GM23338 (cell line): ENCODE measurements around the gene ZBTB20. TPM values are rescaled to one million over a fixed set of nuclear protein-coding genes. Genes with fewer than 3 reads are reported as not detected.

Experiments
- ATAC-seq: fragments of 200-7000 bp; cut with Tn5 transposase; 3 replicates; pipeline ENCODE4 v1.9.1; 2020
- DNase-seq: peaks from one replicate; pipeline ENCODE4 v3.0.0-alpha.2; 2015; ENCODE audit warnings: low spot score
- H2AFZ ChIP-seq: fragments of 200-600 bp; sonication (generic); 2 replicates; pipeline ENCODE4 v1.8.0; 2016; ENCODE audit warnings: antibody characterized with exemption, mild to moderate bottlenecking, moderate library complexity
- H3F3A ChIP-seq: fragments of 200-600 bp; sonication (generic); replicated peaks from 2 replicates; pipeline ENCODE4 v1.8.0; 2017; ENCODE audit warnings: antibody characterized with exemption, mixed run types, low read depth
- H3K27ac ChIP-seq: fragments of 200-600 bp; sonication (generic); 2 replicates; pipeline ENCODE4 v1.6.1; 2016; ENCODE audit warnings: low read depth
- H3K27me3 ChIP-seq: fragments of 200-600 bp; sonication (generic); 2 replicates; pipeline ENCODE4 v1.8.0; 2016; ENCODE audit warnings: mild to moderate bottlenecking, mixed run types, moderate library complexity; ENCODE audit not compliant: insufficient read depth
- H3K36me3 ChIP-seq: fragments of 200-600 bp; sonication (generic); 2 replicates; pipeline ENCODE4 v1.8.0; 2016; ENCODE audit warnings: mild to moderate bottlenecking; ENCODE audit not compliant: insufficient read depth
- H3K4me1 ChIP-seq: fragments of 200-600 bp; sonication (generic); 2 replicates; pipeline ENCODE4 v1.8.0; 2016; ENCODE audit warnings: mild to moderate bottlenecking, moderate library complexity; ENCODE audit not compliant: insufficient read depth
- H3K4me2 ChIP-seq: fragments of 200-600 bp; sonication (generic); 2 replicates; pipeline ENCODE4 v1.7.1; 2017; ENCODE audit warnings: mixed run types
- H3K4me3 ChIP-seq: fragments of 200-600 bp; sonication (generic); 2 replicates; pipeline ENCODE4 v1.6.1; 2016; ENCODE audit warnings: mixed run types
- H3K79me2 ChIP-seq: fragments of 200-600 bp; sonication (generic); replicated peaks from 2 replicates; pipeline ENCODE4 v1.8.0; 2017; ENCODE audit warnings: mild to moderate bottlenecking; ENCODE audit not compliant: insufficient read depth
- H3K9me2 ChIP-seq: fragments of 200-600 bp; sonication (generic); 2 replicates; pipeline ENCODE4 v1.8.0; 2017; ENCODE audit not compliant: insufficient read depth
- H4K20me1 ChIP-seq: fragments of 200-600 bp; sonication (generic); replicated peaks from 2 replicates; pipeline ENCODE4 v1.8.0; 2017; ENCODE audit warnings: mild to moderate bottlenecking; ENCODE audit not compliant: insufficient read depth
- H3K27ac Mint-ChIP-seq: 2 replicates; pipeline ENCODE4 v1.8.0; 2020; ENCODE audit warnings: inconsistent platforms, mild to moderate bottlenecking, moderate library complexity, mixed read lengths
- H3K27me3 Mint-ChIP-seq: 3 replicates; pipeline ENCODE4 v1.8.0; 2022; ENCODE audit warnings: low read depth, mild to moderate bottlenecking, moderate library complexity, mixed read lengths, inconsistent platforms; ENCODE audit not compliant: insufficient read depth, poor library complexity
- H3K36me3 Mint-ChIP-seq: 3 replicates; pipeline ENCODE4 v1.8.0; 2021; ENCODE audit warnings: low read depth, mild to moderate bottlenecking, inconsistent platforms, moderate library complexity, mixed read lengths
- H3K4me1 Mint-ChIP-seq: 3 replicates; pipeline ENCODE4 v1.8.0; 2020; ENCODE audit warnings: mild to moderate bottlenecking, inconsistent platforms, mixed read lengths
- H3K4me3 Mint-ChIP-seq: 3 replicates; pipeline ENCODE4 v1.8.0; 2021; ENCODE audit warnings: moderate library complexity, mild to moderate bottlenecking, inconsistent platforms, mixed read lengths
- H3K9me3 Mint-ChIP-seq: 3 replicates; pipeline ENCODE4 v1.8.0; 2020; ENCODE audit warnings: moderate library complexity, mild to moderate bottlenecking, inconsistent platforms, mixed read lengths
- CREB1 ChIP-seq: fragments of 250-450 bp; sonication (Bioruptor Pico); IDR thresholded peaks from 2 replicates; pipeline ENCODE4 v1.5.0; 2020; ENCODE audit warnings: low read depth, mild to moderate bottlenecking, moderate library complexity
- CTCF ChIP-seq, 2 experiments: fragments of 200-600 bp in 1 of 2; sonication (generic) in 1 of 2; conservative IDR thresholded peaks; 2 replicates each; pipeline versions ENCODE4 v1.5.1 to v1.6.1; 2016 to 2017; ENCODE audit warnings: antibody characterized with exemption in 2 of 2, low read depth in 2 of 2, mild to moderate bottlenecking in 2 of 2, moderate library complexity in 1 of 2
- JUNB ChIP-seq: IDR thresholded peaks from one replicate; pipeline ENCODE4 v1.6.1; 2016; ENCODE audit warnings: antibody characterized with exemption; ENCODE audit not compliant: unreplicated experiment
- REST ChIP-seq: IDR thresholded peaks from one replicate; pipeline ENCODE4 v1.6.1; 2018; ENCODE audit warnings: antibody characterized with exemption; ENCODE audit not compliant: unreplicated experiment
- STAT1 ChIP-seq: IDR thresholded peaks from one replicate; pipeline ENCODE4 v1.6.1; 2016; ENCODE audit warnings: antibody characterized with exemption; ENCODE audit not compliant: unreplicated experiment
- ZNF462 ChIP-seq: fragments of 250-450 bp; sonication (Bioruptor Pico); IDR thresholded peaks from 2 replicates; pipeline ENCODE4 v1.5.0; 2020; ENCODE audit warnings: mild to moderate bottlenecking, moderate library complexity
- polyA plus RNA-seq: library from polyadenylated mRNA; unstranded; fragments of >200 nt; fragmentation: Nextera tagmentation; extraction: Ambion mirVana; gene quantifications from 2 replicates; pipeline ENCODE4 v1.2.1, GENCODE V29; 2016
- total RNA-seq: library from RNA; depleted of rRNA; stranded (reverse); fragments of >200 nt; shearing (Covaris generic); gene quantifications from 2 replicates; pipeline ENCODE4 v1.2.3, GENCODE V29; 2014

The ZBTB20 gene
- total and polyA plus RNA-seq, 2 experiments from 2014 or later: 2.0 to 3.3 TPM

DNA sequence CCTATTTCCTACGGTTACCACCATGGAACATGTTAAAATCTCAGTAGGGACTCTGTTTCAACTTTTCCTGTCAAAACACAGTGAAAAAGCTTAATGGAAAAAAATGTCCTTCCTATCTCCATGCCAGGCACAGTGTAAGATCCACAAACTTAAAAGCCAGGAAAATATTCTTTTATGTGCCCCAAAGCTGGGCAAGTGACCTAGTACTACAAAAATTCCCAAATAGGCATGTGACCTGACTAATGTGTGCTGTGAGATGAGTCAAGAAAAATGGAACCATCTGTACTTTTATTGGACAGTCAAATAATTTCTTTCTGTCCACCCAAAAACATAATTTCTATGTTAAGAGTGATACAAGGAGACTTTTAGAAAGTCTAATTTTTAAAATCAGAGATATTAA lies 406.0 kb downstream of the ZBTB20 start:
- H3K4me3 Mint-ChIP-seq: no peak overlapping the region
- ATAC-seq (no peak), DNase-seq (no peak)
- Histone ChIP-seq H3K4me1 (no peaks in the 10 kb centered on the region), H3F3A (no peaks in the 10 kb centered on the region), H3K9me2 (no peaks in the 10 kb centered on the region), H2AFZ (no peak overlapping the region), H4K20me1 (no peaks in the 10 kb centered on the region), H3K4me2 (no peak overlapping the region), H3K4me3 (no peak overlapping the region), H3K27me3 (no peaks in the 10 kb centered on the region), H3K36me3 (no peaks in the 10 kb centered on the region), H3K79me2 (no peaks in the 10 kb centered on the region), H3K27ac (no peak overlapping the region)
- TF ChIP-seq CTCF (conservative IDR thresholded peaks at IDR 0.05; ENCODE audit: low read depth in 2 of 2): no peak
- no peak for TF ChIP-seq CREB1 (CRISPR knock-in tag)
- TF ChIP-seq REST: no peak
- TF ChIP-seq ZNF462 (CRISPR knock-in tag): no peak
- no peak for TF ChIP-seq STAT1
- no peak for TF ChIP-seq JUNB
- H3K27ac Mint-ChIP-seq: no peak overlapping the region; the same call in 1 of the 2 replicates
- peaks cover 3% of the 10 kb centered on the region; the same call in 1 of the 3 replicates for H3K4me1 Mint-ChIP-seq
- H3K9me3 Mint-ChIP-seq: no peaks in the 10 kb centered on the region
- no peaks in the 10 kb centered on the region for H3K36me3 Mint-ChIP-seq
- H3K27me3 Mint-ChIP-seq: no peaks in the 10 kb centered on the region
